ENCODE data around the gene NFU1. TPM values are rescaled to one million over a fixed set of nuclear protein-coding genes. Genes with fewer than 3 reads are reported as not detected.

The NFU1 gene
- polyA plus RNA-seq, 1 of the 3 experiments (the other 2 are of a cell fraction), result 23.5 TPM

- Histone ChIP-seq H3K9me3 (no peaks in the 10 kb centered on the region), H2AFZ (ENCODE audit: low read depth) (no peak overlapping the region), H3K9ac (no peak overlapping the region), H3K27me3 (ENCODE audit: insufficient read depth) (no peaks in the 10 kb centered on the region), H3K4me3 (ENCODE audit: low read depth in 2 of 2, low read length in 1 of 2) (no peak overlapping the region), H3F3A (replicated peaks; ENCODE audit: insufficient read depth) (peaks cover 11% of the 10 kb centered on the region), H4K20me1 (ENCODE audit: insufficient read depth) (no peaks in the 10 kb centered on the region), H3K4me2 (no peak overlapping the region), H3K36me3 (replicated peaks in 1 of 2; ENCODE audit: control insufficient read depth in 1 of 2, insufficient read depth in 2 of 2, low read length in 1 of 2) (peaks cover 5 to 26% of the 10 kb centered on the region in 2 experiments), H3K4me1 (ENCODE audit: control insufficient read depth in 1 of 2, insufficient read depth in 2 of 2, low read depth in 1 of 2, low read length in 1 of 2) (no peaks in the 10 kb centered on the region), H3K79me2 (ENCODE audit: insufficient read depth) (no peaks in the 10 kb centered on the region), H3K9me2 (no peaks in the 10 kb centered on the region), H3K27ac (ENCODE audit: low read depth in 2 of 2, low read length in 1 of 2) (no peak overlapping the region)
- POLR2A ChIA-PET, result no interaction called here
- no peak for DNase-seq
- CTCF ChIA-PET, result no interaction called here
- no peak for TF ChIP-seq FOSL2 (IDR thresholded peaks at IDR 0.05; ENCODE audit: borderline replicate concordance, low read depth)
- no peak for TF ChIP-seq FOXM1 (IDR thresholded peaks at IDR 0.05; ENCODE audit: low read depth)
- TF ChIP-seq REST (IDR thresholded peaks at IDR 0.05; ENCODE audit: low read depth, low read length), result no peak
- no peak for TF ChIP-seq SMC3 (IDR thresholded peaks at IDR 0.05; ENCODE audit: low read depth, low read length)
- TF ChIP-seq FOXJ3 (CRISPR knock-in tag; IDR thresholded peaks at IDR 0.05), result no peak
- TF ChIP-seq MEF2A (IDR thresholded peaks at IDR 0.05; ENCODE audit: borderline replicate concordance, low read depth), result no peak
- TF ChIP-seq YY1 (IDR thresholded peaks at IDR 0.05; ENCODE audit: low read depth), result no peak
- no peak for TF ChIP-seq ZBTB33 (IDR thresholded peaks at IDR 0.05; ENCODE audit: borderline replicate concordance, low read depth)
- no peak for TF ChIP-seq GABPA (IDR thresholded peaks at IDR 0.05; ENCODE audit: low read depth)
- no peak for TF ChIP-seq NFIC (IDR thresholded peaks at IDR 0.05; ENCODE audit: borderline replicate concordance)
- no peak for TF ChIP-seq PBX3 (IDR thresholded peaks at IDR 0.05)
- TF ChIP-seq RAD21 (IDR thresholded peaks at IDR 0.05; ENCODE audit: low read length), result no peak
- no peak for TF ChIP-seq MAX (IDR thresholded peaks at IDR 0.05; ENCODE audit: low read depth)
- no peak for TF ChIP-seq JUND (IDR thresholded peaks at IDR 0.05)
- no peak for TF ChIP-seq ELF1 (IDR thresholded peaks at IDR 0.05)
- TF ChIP-seq SIN3A (IDR thresholded peaks at IDR 0.05; ENCODE audit: borderline replicate concordance, low read depth, low read length), result no peak
- TF ChIP-seq USF1 (IDR thresholded peaks at IDR 0.05; ENCODE audit: borderline replicate concordance, low read depth), result no peak
These were observed 43.3 kb downstream of the NFU1 start for GRCh38 chr2:69393963-69394362.

Data from SK-N-SH (cell line).